Liver (tissue), 9 donors: ENCODE data around the gene DNTT. TPM values are rescaled to one million over a fixed set of nuclear protein-coding genes. Genes with fewer than 3 reads are reported as not detected.

Experiments used
- DNase-seq: peaks from one replicate; pipeline ENCODE4 v3.0.0-alpha.2; 2017; ENCODE audit warnings: low spot score
- H3K27ac ChIP-seq, 2 donors: one replicate each; pipeline ENCODE4 v1.7.0; 2013; ENCODE audit warnings: inconsistent platforms in 2 of 2, low read length in 2 of 2, control low read depth in 1 of 2, low read depth in 1 of 2, mild to moderate bottlenecking in 1 of 2
- H3K27me3 ChIP-seq, 4 donors: one replicate each; pipeline versions ENCODE4 v1.6.1 to v1.7.0; 2013; ENCODE audit warnings: low read length in 3 of 4, inconsistent platforms in 1 of 4, mild to moderate bottlenecking in 1 of 4, moderate library complexity in 1 of 4; ENCODE audit not compliant: control insufficient read depth in 4 of 4, insufficient read depth in 4 of 4
- H3K36me3 ChIP-seq, 4 donors: one replicate each; pipeline versions ENCODE4 v1.6.1 to v1.7.0; 2013; ENCODE audit warnings: low read length in 3 of 4, mild to moderate bottlenecking in 3 of 4, low read depth in 1 of 4, moderate library complexity in 1 of 4; ENCODE audit not compliant: control insufficient read depth in 4 of 4, insufficient read depth in 3 of 4
- H3K4me1 ChIP-seq, 4 donors: one replicate each; pipeline versions ENCODE4 v1.6.1 to v1.7.0; 2013; ENCODE audit warnings: low read length in 3 of 4, mild to moderate bottlenecking in 3 of 4, moderate library complexity in 1 of 4; ENCODE audit not compliant: control insufficient read depth in 4 of 4, insufficient read depth in 4 of 4
- H3K4me3 ChIP-seq, 3 donors: one replicate each; pipeline versions ENCODE4 v1.6.1 to v1.7.0; 2013; ENCODE audit warnings: low read length in 3 of 3, control low read depth in 1 of 3, low read depth in 1 of 3, mild to moderate bottlenecking in 1 of 3
- H3K9ac ChIP-seq, 2 donors: one replicate each; pipeline ENCODE4 v1.7.0; 2013; ENCODE audit warnings: low read length in 2 of 2, mild to moderate bottlenecking in 2 of 2, moderate library complexity in 2 of 2, control low read depth in 1 of 2, low read depth in 1 of 2
- H3K9me3 ChIP-seq, 4 donors: one replicate each; pipeline versions ENCODE4 v1.6.1 to v1.7.0; 2013; ENCODE audit warnings: low read length in 3 of 4; ENCODE audit not compliant: control insufficient read depth in 4 of 4
- FOXA1 ChIP-seq: IDR thresholded peaks from 2 replicates; pipeline ENCODE4 v1.6.1; 2016; ENCODE audit warnings: antibody characterized with exemption
- FOXA2 ChIP-seq: IDR thresholded peaks from 2 replicates; pipeline ENCODE4 v1.6.1; 2016; ENCODE audit warnings: antibody characterized with exemption
- GABPA ChIP-seq, 2 donors: IDR thresholded peaks in 1 of 2; conservative IDR thresholded peaks in 1 of 2; 2 replicates each; pipeline ENCODE4 v1.6.1; 2016; ENCODE audit warnings: antibody characterized with exemption in 2 of 2, mild to moderate bottlenecking in 1 of 2, moderate library complexity in 1 of 2
- HNF4A ChIP-seq, 2 donors: conservative IDR thresholded peaks; 2 replicates each; pipeline ENCODE4 v1.6.1; 2016; ENCODE audit warnings: antibody characterized with exemption in 2 of 2, mild to moderate bottlenecking in 2 of 2
- HNF4G ChIP-seq: IDR thresholded peaks from 2 replicates; pipeline ENCODE4 v1.6.1; 2016; ENCODE audit warnings: antibody characterized with exemption
- NR2F2 ChIP-seq: IDR thresholded peaks from 2 replicates; pipeline ENCODE4 v1.6.1; 2016; ENCODE audit warnings: antibody characterized with exemption
- RXRA ChIP-seq, 2 donors: IDR thresholded peaks; 2 replicates each; pipeline ENCODE4 v1.6.1; 2017 to 2018; ENCODE audit warnings: antibody characterized with exemption in 2 of 2, mild to moderate bottlenecking in 1 of 2
- YY1 ChIP-seq: IDR thresholded peaks from 2 replicates; pipeline ENCODE4 v1.6.1; 2016; ENCODE audit warnings: antibody characterized with exemption, mild to moderate bottlenecking
- WGBS: extraction: QIAGEN DNeasy Blood & Tissue Kit; methylation state at CpG from one replicate; pipeline ENCODE4 v1.1.7; 2013; 5-methylcytosine and 5-hydroxymethylcytosine counted together
- polyA plus RNA-seq, 2 donors: library from polyadenylated mRNA; stranded (reverse) in 1 of 2; unstranded in 1 of 2; fragments of 200-250 nt in 1 of 2; fragments of >200 nt in 1 of 2; fragmentation: Nextera tagmentation in 1 of 2; extraction: Ambion mirVana in 1 of 2; gene quantifications; one replicate each; pipeline versions ENCODE4 v1.2.1 to v1.2.3, GENCODE V29; 2013 to 2015
- total RNA-seq, 2 donors: library from RNA; depleted of rRNA; stranded (reverse); fragments of >200 nt; gene quantifications; one replicate each; pipeline ENCODE4 v1.2.3, GENCODE V29; 2014
- TF ChIP-seq, protein P1 (sequence below): IDR thresholded peaks from 2 replicates; pipeline ENCODE4 v1.6.1; 2016; ENCODE audit warnings: antibody characterized with exemption
- TF ChIP-seq, protein P2 (sequence below): fragments of 150-350 bp; IDR thresholded peaks from 2 replicates; pipeline ENCODE4 v1.5.1; 2017; ENCODE audit warnings: improper control_type of control experiment, low read depth, low read length; ENCODE audit not compliant: missing input control
- TF ChIP-seq, protein P3 (sequence below): IDR thresholded peaks from 2 replicates; pipeline ENCODE4 v1.6.1; 2016; ENCODE audit warnings: antibody characterized with exemption
- TF ChIP-seq, protein P4 (sequence below): IDR thresholded peaks from 2 replicates; pipeline ENCODE4 v1.6.1; 2016; ENCODE audit warnings: antibody characterized with exemption, mild to moderate bottlenecking
- donor health status: healthy.
- donor health status: healthy.
- donor health status: healthy.
- donor health status: healthy.
- donor health status: healthy.

Gene DNTT
- total and polyA plus RNA-seq, 4 donors, result 0.70 TPM; not detected in 3

DNA sequence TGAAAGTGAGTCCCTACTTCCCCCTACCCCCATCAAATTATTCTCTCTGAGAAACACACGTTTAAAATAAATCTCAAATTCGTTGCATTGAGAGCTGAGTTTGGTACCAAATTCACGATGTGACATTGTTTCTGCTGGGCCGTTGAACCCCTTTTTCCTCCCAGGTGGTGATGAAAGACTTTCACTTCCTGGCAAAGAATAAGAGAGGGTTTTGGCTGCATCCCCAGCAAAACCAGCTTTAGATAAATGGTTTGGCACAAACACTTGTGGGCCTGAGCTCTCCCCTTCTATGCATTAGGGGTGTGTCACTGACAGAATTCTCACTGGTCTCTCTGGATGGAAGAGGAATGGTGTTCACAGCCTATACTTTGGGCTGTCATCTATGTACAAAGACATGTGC, 8.8 kb upstream of the DNTT start:
- TF ChIP-seq RXRA (IDR thresholded peaks at IDR 0.05) (peak in 1 of 2 donors; percentile 12), NR2F2 (no peak)
- Histone ChIP-seq H3K4me1 (peaks cover 0 to 4% (median 2%) of the 10 kb centered on the region in 4 donors), H3K27ac (no peak overlapping the region), H3K9me3 (no peaks in the 10 kb centered on the region), H3K27me3 (no peaks in the 10 kb centered on the region), H3K9ac (no peak overlapping the region), H3K36me3 (no peaks in the 10 kb centered on the region), H3K4me3 (no peak overlapping the region)
- DNase-seq, result no peak
- WGBS, result 36% methylated on average over 4 of the region's 4 CpGs

DNA sequence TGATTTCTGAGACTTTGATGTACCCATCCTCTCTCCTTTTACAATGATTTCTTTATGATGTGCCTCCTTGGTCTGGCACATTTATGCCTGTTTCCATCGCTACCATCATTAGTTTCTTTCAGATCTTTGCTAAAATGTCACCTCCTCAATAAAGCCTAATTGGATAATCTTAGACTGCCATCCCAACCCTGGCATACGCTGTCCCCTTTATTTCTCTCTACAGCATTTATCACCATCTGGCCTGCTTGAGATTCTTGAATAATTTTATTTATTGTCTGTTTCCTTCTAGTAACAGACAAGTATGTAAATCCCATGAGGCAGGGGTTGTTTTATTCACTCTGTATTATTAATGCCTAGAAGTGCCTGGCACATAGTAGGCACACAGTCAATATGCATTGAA, 6.7 kb upstream of the DNTT start:
- Histone ChIP-seq H3K36me3 (no peaks in the 10 kb centered on the region), H3K9ac (no peak overlapping the region), H3K27me3 (no peaks in the 10 kb centered on the region), H3K27ac (no peak overlapping the region), H3K4me1 (peaks cover 0 to 4% (median 2%) of the 10 kb centered on the region in 4 donors), H3K9me3 (no peaks in the 10 kb centered on the region), H3K4me3 (no peak overlapping the region)
- WGBS, result 98% methylated on average over 2 of the region's 2 CpGs
- TF ChIP-seq FOXA1 (no peak), YY1 (no peak), FOXA2 (no peak), GABPA (IDR thresholded peaks at IDR 0.05 in 1 of 2, conservative IDR thresholded peaks at IDR 0.05 in 1 of 2) (no peak), HNF4G (no peak), HNF4A (conservative IDR thresholded peaks at IDR 0.05) (no peak)
- TF ChIP-seq, protein P1, sequence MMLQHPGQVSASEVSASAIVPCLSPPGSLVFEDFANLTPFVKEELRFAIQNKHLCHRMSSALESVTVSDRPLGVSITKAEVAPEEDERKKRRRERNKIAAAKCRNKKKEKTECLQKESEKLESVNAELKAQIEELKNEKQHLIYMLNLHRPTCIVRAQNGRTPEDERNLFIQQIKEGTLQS, result no peak
- TF ChIP-seq, protein P2, sequence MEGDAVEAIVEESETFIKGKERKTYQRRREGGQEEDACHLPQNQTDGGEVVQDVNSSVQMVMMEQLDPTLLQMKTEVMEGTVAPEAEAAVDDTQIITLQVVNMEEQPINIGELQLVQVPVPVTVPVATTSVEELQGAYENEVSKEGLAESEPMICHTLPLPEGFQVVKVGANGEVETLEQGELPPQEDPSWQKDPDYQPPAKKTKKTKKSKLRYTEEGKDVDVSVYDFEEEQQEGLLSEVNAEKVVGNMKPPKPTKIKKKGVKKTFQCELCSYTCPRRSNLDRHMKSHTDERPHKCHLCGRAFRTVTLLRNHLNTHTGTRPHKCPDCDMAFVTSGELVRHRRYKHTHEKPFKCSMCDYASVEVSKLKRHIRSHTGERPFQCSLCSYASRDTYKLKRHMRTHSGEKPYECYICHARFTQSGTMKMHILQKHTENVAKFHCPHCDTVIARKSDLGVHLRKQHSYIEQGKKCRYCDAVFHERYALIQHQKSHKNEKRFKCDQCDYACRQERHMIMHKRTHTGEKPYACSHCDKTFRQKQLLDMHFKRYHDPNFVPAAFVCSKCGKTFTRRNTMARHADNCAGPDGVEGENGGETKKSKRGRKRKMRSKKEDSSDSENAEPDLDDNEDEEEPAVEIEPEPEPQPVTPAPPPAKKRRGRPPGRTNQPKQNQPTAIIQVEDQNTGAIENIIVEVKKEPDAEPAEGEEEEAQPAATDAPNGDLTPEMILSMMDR, result no peak
- TF ChIP-seq, protein P3, sequence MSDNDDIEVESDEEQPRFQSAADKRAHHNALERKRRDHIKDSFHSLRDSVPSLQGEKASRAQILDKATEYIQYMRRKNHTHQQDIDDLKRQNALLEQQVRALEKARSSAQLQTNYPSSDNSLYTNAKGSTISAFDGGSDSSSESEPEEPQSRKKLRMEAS, result no peak
- TF ChIP-seq, protein P4, sequence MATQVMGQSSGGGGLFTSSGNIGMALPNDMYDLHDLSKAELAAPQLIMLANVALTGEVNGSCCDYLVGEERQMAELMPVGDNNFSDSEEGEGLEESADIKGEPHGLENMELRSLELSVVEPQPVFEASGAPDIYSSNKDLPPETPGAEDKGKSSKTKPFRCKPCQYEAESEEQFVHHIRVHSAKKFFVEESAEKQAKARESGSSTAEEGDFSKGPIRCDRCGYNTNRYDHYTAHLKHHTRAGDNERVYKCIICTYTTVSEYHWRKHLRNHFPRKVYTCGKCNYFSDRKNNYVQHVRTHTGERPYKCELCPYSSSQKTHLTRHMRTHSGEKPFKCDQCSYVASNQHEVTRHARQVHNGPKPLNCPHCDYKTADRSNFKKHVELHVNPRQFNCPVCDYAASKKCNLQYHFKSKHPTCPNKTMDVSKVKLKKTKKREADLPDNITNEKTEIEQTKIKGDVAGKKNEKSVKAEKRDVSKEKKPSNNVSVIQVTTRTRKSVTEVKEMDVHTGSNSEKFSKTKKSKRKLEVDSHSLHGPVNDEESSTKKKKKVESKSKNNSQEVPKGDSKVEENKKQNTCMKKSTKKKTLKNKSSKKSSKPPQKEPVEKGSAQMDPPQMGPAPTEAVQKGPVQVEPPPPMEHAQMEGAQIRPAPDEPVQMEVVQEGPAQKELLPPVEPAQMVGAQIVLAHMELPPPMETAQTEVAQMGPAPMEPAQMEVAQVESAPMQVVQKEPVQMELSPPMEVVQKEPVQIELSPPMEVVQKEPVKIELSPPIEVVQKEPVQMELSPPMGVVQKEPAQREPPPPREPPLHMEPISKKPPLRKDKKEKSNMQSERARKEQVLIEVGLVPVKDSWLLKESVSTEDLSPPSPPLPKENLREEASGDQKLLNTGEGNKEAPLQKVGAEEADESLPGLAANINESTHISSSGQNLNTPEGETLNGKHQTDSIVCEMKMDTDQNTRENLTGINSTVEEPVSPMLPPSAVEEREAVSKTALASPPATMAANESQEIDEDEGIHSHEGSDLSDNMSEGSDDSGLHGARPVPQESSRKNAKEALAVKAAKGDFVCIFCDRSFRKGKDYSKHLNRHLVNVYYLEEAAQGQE, result no peak
- no peak for DNase-seq

DNA sequence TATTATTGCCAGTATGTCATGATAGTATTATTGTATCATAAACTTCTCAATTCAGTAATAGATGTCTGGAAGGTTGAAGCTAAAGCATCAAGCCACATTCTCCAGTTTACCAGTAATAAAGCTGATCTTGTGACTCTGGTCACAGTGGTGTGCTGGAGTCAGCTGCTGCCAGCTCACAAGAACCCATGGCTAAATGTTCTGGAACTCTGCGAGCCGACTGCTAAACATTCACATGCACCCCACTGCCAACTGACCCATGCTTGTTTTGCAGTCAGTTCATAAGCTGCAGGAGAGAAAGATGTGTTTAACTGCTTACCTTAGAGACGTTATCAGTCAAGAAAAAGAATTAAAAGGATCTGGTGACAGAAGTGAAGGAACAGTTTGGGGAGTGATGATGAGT, 5.9 kb upstream of the DNTT start:
- TF ChIP-seq RXRA (IDR thresholded peaks at IDR 0.05), result no peak
- TF ChIP-seq, protein P2, result no peak
- Histone ChIP-seq H3K4me3 (no peak overlapping the region), H3K9ac (no peak overlapping the region), H3K9me3 (no peaks in the 10 kb centered on the region), H3K36me3 (no peaks in the 10 kb centered on the region), H3K27me3 (no peaks in the 10 kb centered on the region), H3K4me1 (peaks cover 0 to 4% (median 2%) of the 10 kb centered on the region in 4 donors), H3K27ac (no peak overlapping the region)
- DNase-seq, result no peak
- 87% methylated on average over 3 of the region's 3 CpGs for WGBS
